Measurements from ENCODE around the gene PROM2.

DNA sequence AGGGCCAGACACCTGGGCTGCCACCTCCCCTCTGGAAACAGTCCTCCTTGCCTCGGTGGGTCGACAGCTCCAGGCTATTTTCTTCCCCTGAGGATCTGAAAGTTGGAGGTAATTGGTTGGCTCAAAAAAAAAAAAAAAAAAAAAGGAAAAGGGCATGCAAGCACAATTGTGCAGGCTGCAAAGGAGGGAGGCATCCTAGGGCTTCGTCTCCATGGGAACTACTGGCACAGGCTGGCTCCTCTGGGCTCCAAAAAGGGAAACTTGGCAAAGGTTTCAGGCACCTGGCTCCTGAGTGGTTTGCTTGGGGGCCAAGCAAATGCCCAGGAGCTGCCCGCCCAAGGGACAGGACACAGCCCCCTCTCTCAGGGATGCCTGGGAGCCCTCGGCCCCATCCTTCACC is 21.8 kb downstream of the PROM2 start:
- TF ChIP-seq, protein P1, sequence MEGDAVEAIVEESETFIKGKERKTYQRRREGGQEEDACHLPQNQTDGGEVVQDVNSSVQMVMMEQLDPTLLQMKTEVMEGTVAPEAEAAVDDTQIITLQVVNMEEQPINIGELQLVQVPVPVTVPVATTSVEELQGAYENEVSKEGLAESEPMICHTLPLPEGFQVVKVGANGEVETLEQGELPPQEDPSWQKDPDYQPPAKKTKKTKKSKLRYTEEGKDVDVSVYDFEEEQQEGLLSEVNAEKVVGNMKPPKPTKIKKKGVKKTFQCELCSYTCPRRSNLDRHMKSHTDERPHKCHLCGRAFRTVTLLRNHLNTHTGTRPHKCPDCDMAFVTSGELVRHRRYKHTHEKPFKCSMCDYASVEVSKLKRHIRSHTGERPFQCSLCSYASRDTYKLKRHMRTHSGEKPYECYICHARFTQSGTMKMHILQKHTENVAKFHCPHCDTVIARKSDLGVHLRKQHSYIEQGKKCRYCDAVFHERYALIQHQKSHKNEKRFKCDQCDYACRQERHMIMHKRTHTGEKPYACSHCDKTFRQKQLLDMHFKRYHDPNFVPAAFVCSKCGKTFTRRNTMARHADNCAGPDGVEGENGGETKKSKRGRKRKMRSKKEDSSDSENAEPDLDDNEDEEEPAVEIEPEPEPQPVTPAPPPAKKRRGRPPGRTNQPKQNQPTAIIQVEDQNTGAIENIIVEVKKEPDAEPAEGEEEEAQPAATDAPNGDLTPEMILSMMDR (IDR thresholded peaks at IDR 0.05; ENCODE audit: insufficient read depth, low read length, poor library complexity, severe bottlenecking) = no peak
- no peak for TF ChIP-seq EZH2phosphoT487 (conservative IDR thresholded peaks at IDR 0.05; ENCODE audit: low read length)

All from SU-DHL-6 (cell line).